Measurements from ENCODE around the gene HGFAC.
"Not testable (repeated sequence)": the region's sequence is repeated elsewhere in the genome, so short reads cannot be mapped to it uniquely, and the experiment has no call there.

Gene HGFAC

DNA sequence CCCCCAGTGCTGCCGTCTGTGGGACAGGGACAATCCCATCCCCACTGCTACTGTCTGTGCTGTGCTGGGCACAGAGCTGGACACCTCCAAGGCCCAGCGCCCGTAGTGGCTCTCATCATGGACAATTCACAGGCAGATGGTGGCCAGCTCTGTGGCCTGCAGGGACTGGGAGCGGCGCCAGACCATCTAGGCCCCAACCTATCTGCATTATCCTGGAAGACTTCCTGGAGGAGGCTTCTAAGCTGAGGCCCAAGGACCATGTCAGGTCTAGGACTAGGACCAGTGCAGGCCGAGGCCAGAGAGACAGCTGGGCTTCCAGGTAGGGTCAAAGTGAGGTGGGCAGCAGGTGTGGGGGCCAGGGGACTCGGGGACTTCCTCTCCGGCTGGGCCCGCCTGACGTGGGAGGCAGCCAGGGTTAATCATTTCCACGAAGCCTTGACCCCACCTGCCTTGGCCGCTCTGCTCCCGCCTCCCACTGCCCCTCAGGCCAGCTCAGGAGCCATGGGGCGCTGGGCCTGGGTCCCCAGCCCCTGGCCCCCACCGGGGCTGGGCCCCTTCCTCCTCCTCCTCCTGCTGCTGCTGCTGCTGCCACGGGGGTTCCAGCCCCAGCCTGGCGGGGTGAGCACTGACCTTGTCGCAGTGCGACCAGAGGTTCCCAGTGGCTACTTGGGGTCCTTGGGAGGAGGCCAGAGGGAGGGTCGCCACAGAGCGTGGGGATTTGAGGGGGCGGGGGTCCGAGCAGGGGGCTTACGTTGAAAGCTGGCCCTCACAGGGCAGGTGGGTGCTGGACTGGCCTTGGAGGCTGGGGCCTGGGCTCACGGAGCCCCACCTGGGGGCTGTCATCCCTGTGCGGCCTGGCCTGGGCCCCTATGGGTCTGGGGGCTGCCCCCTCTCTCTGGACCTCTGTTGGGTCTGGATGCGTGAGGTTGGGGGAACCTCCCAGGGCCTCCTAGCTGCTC is at the start of gene HGFAC:
Gene HGFAC, plus strand, starts transcription at position 468 of the 959 bp plus-strand sequence. Its CDS starts 34 bp downstream, at position 502.
- no peak for FAIRE-seq

DNA sequence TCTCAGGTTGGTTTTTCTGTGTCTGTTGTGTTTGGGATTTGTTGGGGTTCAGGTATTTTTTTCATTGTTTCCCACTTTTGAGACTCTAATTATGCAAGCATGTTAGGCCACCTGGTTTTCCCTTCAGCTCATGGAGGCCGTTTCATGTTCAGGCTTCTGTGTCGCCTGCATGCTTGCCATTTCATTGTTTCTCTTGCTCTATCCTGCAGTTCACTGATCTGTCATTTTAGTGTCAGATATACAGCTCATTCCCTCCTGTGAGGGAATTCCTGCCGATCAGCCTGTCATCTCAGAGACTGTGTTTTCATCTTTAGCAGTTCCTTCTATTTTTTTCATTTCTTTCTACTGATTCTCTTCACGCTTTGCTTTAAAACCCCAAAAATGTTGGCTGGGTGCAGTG is 49.4 kb upstream of the HGFAC start:
- FAIRE-seq: no peak

- no peak for FAIRE-seq
Observed at GRCh38 chr4:3393171-3393570, 48.6 kb upstream of the HGFAC start.

DNA sequence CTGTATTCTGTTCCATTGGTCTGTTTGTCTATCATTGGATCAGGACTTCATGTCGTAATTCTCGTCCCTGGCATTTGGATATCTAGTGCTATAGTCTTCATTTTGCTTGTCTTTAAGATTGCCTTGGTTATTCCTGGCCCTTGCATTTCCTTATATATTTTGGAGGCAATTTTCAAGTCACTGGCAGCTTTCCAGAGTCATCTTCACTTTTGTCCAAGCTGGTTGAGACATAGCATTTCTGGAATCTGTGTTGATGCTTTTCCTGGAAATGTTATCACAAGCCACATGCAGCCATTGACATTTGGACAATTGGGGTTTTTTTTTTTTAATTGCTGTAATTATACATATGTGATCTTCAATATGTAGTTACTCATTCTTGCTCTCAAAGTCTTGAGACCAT is 45.2 kb upstream of the HGFAC start:
- FAIRE-seq: no peak

GRCh38 chr4:3397128-3397527 is 44.6 kb upstream of the HGFAC start:
- FAIRE-seq: no peak

- FAIRE-seq: no peak
Observed at GRCh38 chr4:3399277-3400194, 42.2 kb upstream of the HGFAC start.

DNA sequence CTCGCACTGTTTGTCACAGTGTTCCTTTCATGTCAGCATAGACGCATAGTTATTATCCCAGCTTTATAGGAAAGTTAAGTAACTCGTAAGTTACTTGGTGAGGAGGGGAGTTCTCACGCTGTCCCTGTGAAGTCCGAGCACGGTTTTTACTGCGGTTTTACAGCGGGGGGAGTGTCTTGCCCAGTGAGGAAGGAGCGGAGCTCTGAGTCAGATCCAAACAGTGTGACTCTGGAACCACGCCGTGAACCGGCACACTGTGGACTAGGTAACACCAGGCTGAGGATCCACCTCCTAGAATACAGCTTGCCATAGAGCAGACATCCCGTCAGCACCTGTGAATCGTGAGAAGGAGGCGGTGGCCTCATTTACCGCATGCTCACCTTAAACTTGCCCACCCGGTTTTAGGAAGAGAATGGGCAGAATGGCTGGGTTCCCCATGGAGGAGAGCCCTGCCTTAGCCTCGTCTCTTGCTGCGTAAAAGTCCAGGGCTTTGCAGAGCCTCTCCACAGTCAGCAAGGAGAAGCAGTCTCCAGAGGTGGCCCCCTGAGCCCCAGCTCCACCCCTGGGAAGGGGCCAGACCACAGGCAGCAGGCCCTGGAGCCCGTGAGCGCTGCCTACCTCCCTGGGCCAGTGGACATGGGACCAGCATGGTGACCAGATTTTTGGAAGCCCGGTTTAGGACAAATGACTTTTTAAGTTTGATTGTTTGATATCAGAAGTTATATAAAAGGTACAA is 40.2 kb upstream of the HGFAC start:
- no peak for FAIRE-seq

GRCh38 chr4:3402491-3403347 is 39.0 kb upstream of the HGFAC start:
- no peak for FAIRE-seq

DNA sequence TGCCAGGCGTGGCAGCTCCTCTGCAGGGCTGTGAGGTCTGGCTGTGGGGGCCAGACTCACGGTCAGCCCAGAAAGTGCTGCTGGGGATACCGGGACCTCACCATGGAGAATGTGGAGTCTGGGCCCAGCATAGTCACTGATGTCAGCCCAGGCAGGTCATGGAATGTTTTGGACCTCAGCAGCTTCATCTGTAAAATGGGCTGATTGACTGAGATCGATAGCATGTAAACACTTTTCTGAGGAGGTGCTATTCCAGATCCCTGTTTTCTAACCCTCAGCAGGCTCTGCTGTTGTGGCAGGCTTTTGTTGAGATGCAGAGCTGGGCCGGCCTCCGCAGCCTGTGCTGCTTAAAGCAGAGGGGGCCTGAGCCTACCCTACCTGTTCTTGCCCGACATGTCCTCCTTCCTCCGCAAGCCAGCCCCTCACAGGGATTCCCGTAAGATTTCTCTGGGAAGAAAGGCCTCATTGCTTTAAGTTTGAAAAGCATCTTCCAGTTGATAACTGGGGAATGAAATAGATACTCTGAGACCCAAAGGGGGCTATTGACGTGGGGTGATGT is 38.3 kb upstream of the HGFAC start:
- FAIRE-seq: no peak

DNA sequence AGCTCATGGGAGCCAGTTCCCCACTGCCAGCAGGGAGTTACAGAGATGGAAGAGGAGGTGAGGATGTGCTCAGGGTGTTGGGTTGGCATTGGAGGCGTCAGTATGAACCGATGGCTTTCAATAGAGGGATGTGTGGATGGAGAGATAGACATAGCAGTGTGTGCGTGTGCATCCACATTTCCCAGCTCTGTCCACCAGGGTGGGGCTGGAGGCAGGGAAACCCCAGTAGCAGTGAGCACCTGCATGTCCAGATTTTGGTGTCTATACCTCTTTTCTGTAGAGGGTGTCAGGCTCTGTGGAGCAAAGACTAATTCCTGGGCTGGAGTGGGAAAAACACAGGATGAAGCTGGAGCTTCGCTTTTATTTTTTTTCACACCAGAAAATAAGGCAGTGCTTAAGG is 37.2 kb upstream of the HGFAC start:
- FAIRE-seq: no peak

- no peak for FAIRE-seq
Observed at GRCh38 chr4:3405176-3405575, 36.6 kb upstream of the HGFAC start.

DNA sequence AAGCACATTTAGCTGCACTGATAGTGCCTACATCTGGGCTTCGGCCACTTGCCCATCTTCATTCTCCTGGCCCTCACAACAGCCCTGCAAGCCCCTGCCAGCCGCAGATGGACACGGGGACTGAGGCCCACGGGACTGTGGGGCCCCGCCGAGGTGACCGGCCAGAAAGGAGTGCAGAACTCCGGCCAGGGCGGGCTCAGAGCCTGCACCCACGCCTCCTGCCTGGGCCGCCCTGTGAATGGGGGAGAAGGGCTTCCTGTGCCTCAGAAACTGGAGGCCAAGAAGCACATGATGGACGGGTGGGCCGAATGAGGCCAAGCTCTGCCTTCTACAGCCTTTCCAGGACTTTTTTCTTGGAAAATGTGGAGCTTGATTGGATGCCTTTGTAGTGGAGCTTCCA is 35.7 kb upstream of the HGFAC start:
- no peak for FAIRE-seq

GRCh38 chr4:3406431-3406830 is 35.3 kb upstream of the HGFAC start:
- FAIRE-seq: no peak

DNA sequence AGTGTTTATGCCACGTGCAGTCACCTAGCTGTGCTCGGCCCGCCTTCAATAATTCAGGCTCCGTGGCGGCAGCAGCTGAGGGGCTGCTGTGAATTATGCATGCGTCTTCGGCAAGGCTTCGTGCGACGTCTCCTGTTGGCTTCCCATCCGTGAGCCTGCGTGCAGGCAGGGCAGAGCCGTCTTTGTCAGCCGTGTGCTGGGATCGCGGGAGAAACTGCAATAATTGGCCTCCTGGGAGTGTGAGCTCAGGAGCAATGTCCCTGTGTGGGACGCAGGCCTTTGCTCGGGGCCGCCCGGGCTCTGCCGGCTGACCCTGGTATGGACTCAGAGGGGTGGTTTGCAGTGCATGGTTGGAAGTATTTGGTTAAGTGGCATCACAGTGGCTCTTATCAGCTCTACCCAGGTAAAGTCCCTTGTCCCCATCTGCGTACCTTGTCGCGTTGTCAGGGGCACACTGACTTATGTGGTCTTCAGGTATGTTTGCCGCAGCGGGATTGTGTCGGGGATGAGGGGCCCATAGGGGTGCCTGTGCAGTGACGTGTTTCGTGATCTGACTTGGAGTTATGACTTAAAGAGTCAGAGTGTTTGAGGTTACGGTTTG is 34.5 kb upstream of the HGFAC start:
- FAIRE-seq: no peak

DNA sequence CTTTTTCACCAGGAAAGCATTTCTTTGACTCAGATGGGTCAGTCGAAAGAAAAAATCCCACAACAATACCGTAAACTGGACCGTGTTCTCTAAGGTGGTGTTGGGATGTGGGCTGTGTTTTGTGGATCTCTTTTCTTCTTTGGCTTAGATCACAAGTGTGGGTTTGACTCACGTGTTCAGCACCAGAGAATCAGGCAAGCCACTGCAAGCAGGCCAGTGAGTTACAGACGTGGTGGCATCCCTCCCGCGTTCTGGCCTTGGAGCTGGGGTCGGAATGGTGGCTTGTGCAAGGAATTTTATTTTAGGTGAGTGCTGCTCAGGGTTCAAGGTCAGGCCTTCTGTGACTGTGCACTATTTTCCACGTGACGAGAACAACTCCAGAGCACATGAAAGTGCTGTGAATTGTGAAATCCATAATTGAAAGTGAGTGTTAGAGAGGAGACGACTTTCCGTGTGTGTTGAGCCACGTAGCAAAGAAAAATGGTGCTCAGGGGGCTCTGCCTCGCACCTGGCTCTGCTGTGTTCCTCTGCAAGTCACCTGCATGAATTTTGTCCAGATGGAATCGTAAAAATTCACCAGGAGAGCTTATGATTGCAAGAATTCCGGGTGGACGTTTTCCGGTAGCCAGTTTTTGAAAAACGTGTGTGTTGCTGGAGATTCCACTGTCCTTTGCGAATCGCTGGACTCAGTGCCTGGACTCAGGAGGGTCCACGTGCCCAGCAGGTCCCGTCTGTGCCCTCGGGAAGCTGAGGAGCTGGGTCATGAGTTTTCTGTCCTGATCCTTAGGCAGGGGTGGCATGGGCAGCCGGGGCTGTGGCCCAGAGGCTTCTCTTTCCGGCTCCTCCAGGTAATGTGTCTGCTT is 33.6 kb upstream of the HGFAC start:
- no peak for FAIRE-seq

DNA sequence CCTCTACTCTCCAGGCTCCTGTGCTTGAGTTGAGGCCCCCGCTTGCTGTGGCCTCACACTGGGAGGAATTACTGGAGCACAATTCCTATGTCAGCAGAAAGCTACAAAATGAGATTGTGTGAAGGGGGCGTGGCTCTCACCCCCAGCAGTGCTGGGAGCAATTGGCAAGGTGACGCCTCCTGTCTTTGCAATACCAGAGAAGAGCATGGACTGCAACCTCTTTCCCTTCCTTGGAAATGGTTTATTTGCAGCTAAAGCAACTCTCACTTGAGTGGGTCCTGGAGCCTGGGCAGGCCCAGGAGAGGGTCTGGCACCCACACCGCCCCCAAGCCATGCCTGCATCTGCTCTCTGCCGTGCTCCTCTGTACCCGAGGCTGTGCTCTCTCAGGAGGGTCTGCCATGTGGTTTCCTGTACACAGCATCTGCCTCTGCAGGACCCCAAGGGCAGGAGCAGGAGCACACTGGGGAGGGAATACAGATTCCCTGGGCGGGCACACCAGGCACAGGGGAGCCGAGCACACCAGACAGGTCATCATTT is 32.9 kb upstream of the HGFAC start:
- FAIRE-seq: no peak

GRCh38 chr4:3409571-3410091 is 32.1 kb upstream of the HGFAC start:
- no peak for FAIRE-seq

GRCh38 chr4:3410401-3411135 is 31.2 kb upstream of the HGFAC start:
- FAIRE-seq: no peak

DNA sequence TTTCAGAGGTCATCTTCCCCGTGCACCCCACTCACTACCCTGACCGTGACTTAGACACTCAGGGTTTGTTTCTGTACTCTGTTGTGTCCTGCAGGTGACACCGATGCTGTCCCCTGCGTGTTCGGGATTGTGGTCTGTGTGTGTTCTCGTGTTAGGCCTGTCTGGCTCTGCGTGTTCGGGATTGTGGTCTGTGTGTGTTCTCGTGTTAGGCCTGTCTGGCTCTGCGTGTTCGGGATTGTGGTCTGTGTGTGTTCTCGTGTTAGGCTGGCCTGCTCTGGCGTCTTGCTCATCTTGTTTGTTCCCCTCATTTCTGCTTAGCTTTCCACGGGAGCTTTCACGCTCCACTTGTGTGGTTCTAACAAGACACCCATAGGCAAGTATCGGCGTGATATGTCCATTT is 30.6 kb upstream of the HGFAC start:
- not testable (repeated sequence) for FAIRE-seq

Data from colon (tissue), 2 donors.